ENCODE results near the gene SPG7. TPM values are rescaled to one million over a fixed set of nuclear protein-coding genes. Genes with fewer than 3 reads are reported as not detected.

The SPG7 gene
- total and polyA plus RNA-seq, 9 of the 15 experiments (the other 6 are each of a cell fraction or from before 2014, with no cell fraction given), result 5.8 to 89.1 (median 49.4) TPM

DNA sequence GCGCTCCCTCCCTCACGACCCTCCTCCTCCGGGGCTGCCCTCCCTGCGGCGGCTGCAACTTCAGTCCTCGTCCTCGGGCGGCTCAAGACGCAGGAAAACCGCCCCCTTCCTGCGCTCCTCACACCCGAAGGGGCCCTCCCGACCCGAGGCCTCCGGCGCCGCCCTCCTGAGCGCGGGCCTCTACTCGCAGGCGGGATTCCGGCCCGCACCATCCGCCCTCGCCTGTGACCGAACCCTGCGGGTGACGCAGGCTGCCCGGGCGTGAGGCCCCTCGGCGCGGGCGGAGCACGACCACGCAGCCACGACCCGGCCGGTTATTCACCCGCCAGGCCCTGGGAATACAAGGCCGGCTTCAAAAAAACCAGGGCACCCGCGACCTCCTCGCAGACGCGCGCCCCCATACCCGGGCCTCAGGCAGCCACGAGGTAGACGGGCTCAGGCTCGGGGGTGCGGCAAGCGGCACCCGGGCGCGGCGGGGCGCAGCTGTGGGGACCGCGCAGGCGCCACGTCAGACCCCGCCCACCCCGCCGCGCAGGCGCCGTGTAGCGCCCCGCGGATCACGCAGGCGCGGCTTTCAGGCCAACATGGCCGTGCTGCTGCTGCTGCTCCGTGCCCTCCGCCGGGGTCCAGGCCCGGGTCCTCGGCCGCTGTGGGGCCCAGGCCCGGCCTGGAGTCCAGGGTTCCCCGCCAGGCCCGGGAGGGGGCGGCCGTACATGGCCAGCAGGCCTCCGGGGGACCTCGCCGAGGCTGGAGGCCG is at the start of gene SPG7 (continued):
- no peak for TF ChIP-seq ZNF184 (CRISPR knock-in tag; IDR thresholded peaks at IDR 0.05)
- TF ChIP-seq FUS (optimal IDR thresholded peaks at IDR 0.05; ENCODE audit: low read depth, low read length), result peak; percentile 50
- TF ChIP-seq SAP30 (IDR thresholded peaks at IDR 0.05; ENCODE audit: borderline replicate concordance, insufficient read depth, low read depth, low read length, poor library complexity, severe bottlenecking), result peak; percentile 50
- TF ChIP-seq RNF2 (IDR thresholded peaks at IDR 0.05), result peak; percentile 59
- TF ChIP-seq PHTF2 (CRISPR knock-in tag; IDR thresholded peaks at IDR 0.05), result no peak
- peak in 1 of 2 experiments; percentile 63; a peak in 1 of 4 replicates for TF ChIP-seq UBTF (IDR thresholded peaks at IDR 0.05; ENCODE audit: borderline replicate concordance in 1 of 2, low read depth in 2 of 2, low read length in 2 of 2)
- no peak for TF ChIP-seq IFI16 (CRISPR knock-in tag; IDR thresholded peaks at IDR 0.05)
- no peak for TF ChIP-seq RBM14 (IDR thresholded peaks at IDR 0.05; ENCODE audit: borderline replicate concordance, insufficient read depth, low read depth, low read length)
- TF ChIP-seq SAFB2 (IDR thresholded peaks at IDR 0.05; ENCODE audit: borderline replicate concordance, low read depth, low read length, severe bottlenecking), result no peak
- peak; percentile 94 for TF ChIP-seq MEIS2 (IDR thresholded peaks at IDR 0.05; ENCODE audit: partially characterized antibody)
- no peak for TF ChIP-seq ATF1 (CRISPR knock-in tag; IDR thresholded peaks at IDR 0.05)
- TF ChIP-seq ATF1 (tag; IDR thresholded peaks at IDR 0.05), result peak; percentile 82
- peak; percentile 29; the same call in 1 of the 2 replicates for TF ChIP-seq PHF21A (IDR thresholded peaks at IDR 0.05; ENCODE audit: borderline replicate concordance, low read depth)
- 0 out of 2 replicates have a peak, but pooled peaks have one; percentile 21 for TF ChIP-seq ETV1 (tag; conservative IDR thresholded peaks at IDR 0.05; ENCODE audit: low read depth)
